HG02759 (cell line): ENCODE measurements around the gene CRYBG3.
"Not testable (repeated sequence)": the region's sequence is repeated elsewhere in the genome, so short reads cannot be mapped to it uniquely, and the experiment has no call there.

ENCODE experiments used
- ATAC-seq: cut with Tn5 transposase; IDR thresholded peaks from one replicate; pipeline ENCODE4 v1.9.1; 2021; ENCODE audit warnings: mild to moderate bottlenecking, moderate library complexity; ENCODE audit not compliant: unreplicated experiment

Gene CRYBG3

GRCh38 chr3:97821774-97822358, at the start of gene CRYBG3:
TSS of gene CRYBG3 (plus strand) at chr3:97822011. CDS start at chr3:97822207, 196 bp downstream.
- peak; percentile 99 for ATAC-seq

GRCh38 chr3:97772926-97773325, 48.9 kb upstream of the CRYBG3 start:
- no peak for ATAC-seq

GRCh38 chr3:97778152-97778551, 43.7 kb upstream of the CRYBG3 start:
- ATAC-seq, result no peak

GRCh38 chr3:97793420-97794019, 28.3 kb upstream of the CRYBG3 start:
- peak; percentile 74 for ATAC-seq

GRCh38 chr3:97795951-97796350, 25.9 kb upstream of the CRYBG3 start:
- ATAC-seq, result no peak

- no peak for ATAC-seq
These were observed 17.3 kb upstream of the CRYBG3 start for GRCh38 chr3:97804471-97804870.

- ATAC-seq, result no peak
These were observed 10.9 kb upstream of the CRYBG3 start for GRCh38 chr3:97810779-97811390.

GRCh38 chr3:97815149-97815917, 6.5 kb upstream of the CRYBG3 start:
- ATAC-seq, result no peak

- ATAC-seq, result no peak
These were observed 5.0 kb upstream of the CRYBG3 start for GRCh38 chr3:97816811-97817210.

GRCh38 chr3:97817965-97818364, 3.8 kb upstream of the CRYBG3 start:
- no peak for ATAC-seq

- ATAC-seq, result no peak
These were observed 1.0 kb upstream of the CRYBG3 start for GRCh38 chr3:97820780-97821179.

GRCh38 chr3:97821287-97821773, 481 bp upstream of the CRYBG3 start:
- peak; percentile 50 for ATAC-seq

GRCh38 chr3:97822359-97822775, 556 bp downstream of the CRYBG3 start:
- peak; percentile 26 for ATAC-seq

GRCh38 chr3:97823046-97824004, 1.5 kb downstream of the CRYBG3 start:
- no peak for ATAC-seq

GRCh38 chr3:97825101-97825500, 3.3 kb downstream of the CRYBG3 start:
- ATAC-seq, result no peak

GRCh38 chr3:97827741-97828471, 6.1 kb downstream of the CRYBG3 start:
- ATAC-seq, result no peak

- ATAC-seq, result no peak
These were observed 7.4 kb downstream of the CRYBG3 start for GRCh38 chr3:97829198-97829597.

GRCh38 chr3:97830638-97831037, 8.8 kb downstream of the CRYBG3 start:
- ATAC-seq, result no peak

GRCh38 chr3:97831140-97831539, 9.3 kb downstream of the CRYBG3 start:
- ATAC-seq, result no peak

GRCh38 chr3:97833184-97833583, 11.4 kb downstream of the CRYBG3 start:
- ATAC-seq, result not testable (repeated sequence)
